ENCODE results near the gene FNBP1.

- TF ChIP-seq CEBPG (CRISPR knock-in tag; IDR thresholded peaks at IDR 0.05), result no peak
- no peak for TF ChIP-seq NFE2 (CRISPR knock-in tag; IDR thresholded peaks at IDR 0.05)
- TF ChIP-seq SOX6 (IDR thresholded peaks at IDR 0.05), result no peak
- no peak for TF ChIP-seq SOX6 (CRISPR knock-in tag; IDR thresholded peaks at IDR 0.05)
- TF ChIP-seq MLXIP (CRISPR knock-in tag; IDR thresholded peaks at IDR 0.05; ENCODE audit: borderline replicate concordance), result no peak
- TF ChIP-seq ZNF18 (CRISPR knock-in tag; IDR thresholded peaks at IDR 0.05; ENCODE audit: insufficient replicate concordance), result no peak
- no peak for TF ChIP-seq AKNA (CRISPR knock-in tag; IDR thresholded peaks at IDR 0.05; ENCODE audit: borderline replicate concordance)
Measured at GRCh38 chr9:130036099-130036498, 6.9 kb downstream of the FNBP1 start.
